ENCODE measurements around the gene SNAPC4.

SNAPC4 gene

GRCh38 chr9:136370687-136371532 lies 29.1 kb downstream of the SNAPC4 start:
- DNase-seq: no peak

GRCh38 chr9:136370037-136370436 lies 29.9 kb downstream of the SNAPC4 start:
- DNase-seq: no peak

- no peak for DNase-seq
Observed at GRCh38 chr9:136368190-136368589, 31.8 kb downstream of the SNAPC4 start.

- no peak for DNase-seq
Observed at GRCh38 chr9:136367296-136368145, 32.4 kb downstream of the SNAPC4 start.

GRCh38 chr9:136366826-136367225 lies 33.1 kb downstream of the SNAPC4 start:
- no peak for DNase-seq

GRCh38 chr9:136365775-136366222 lies 34.2 kb downstream of the SNAPC4 start:
- DNase-seq: peak; percentile 63

- DNase-seq: no peak
Observed at GRCh38 chr9:136364942-136365774, 34.8 kb downstream of the SNAPC4 start.

GRCh38 chr9:136363949-136364748 lies 35.8 kb downstream of the SNAPC4 start:
- DNase-seq: no peak

GRCh38 chr9:136363106-136363948 lies 36.6 kb downstream of the SNAPC4 start, which contains the start of gene DNLZ:
Gene DNLZ, minus strand, starts transcription at chr9:136363744. Its CDS starts 30 bp downstream, at chr9:136363714.
- peak; percentile 96 for DNase-seq

- DNase-seq: no peak
Observed at GRCh38 chr9:136362450-136362784, 37.6 kb downstream of the SNAPC4 start.

GRCh38 chr9:136361754-136362449 lies 38.1 kb downstream of the SNAPC4 start:
- no peak for DNase-seq

- no peak for DNase-seq
Observed at GRCh38 chr9:136361047-136361753, 38.8 kb downstream of the SNAPC4 start.

GRCh38 chr9:136359774-136360718 lies 39.9 kb downstream of the SNAPC4 start:
- DNase-seq: no peak

GRCh38 chr9:136358888-136359287 lies 41.1 kb downstream of the SNAPC4 start:
- DNase-seq: no peak

- no peak for DNase-seq
Observed at GRCh38 chr9:136358016-136358415, 42.0 kb downstream of the SNAPC4 start.

- DNase-seq: no peak
Observed at GRCh38 chr9:136357202-136357725, 42.7 kb downstream of the SNAPC4 start.

- no peak for DNase-seq
Observed at GRCh38 chr9:136355616-136356557, 44.1 kb downstream of the SNAPC4 start.

All from inflammatory macrophage treated with lipopolysaccharide for 4 hours (primary cell).